Calu3 (cell line): ENCODE data around the gene HPS1. TPM values are rescaled to one million over a fixed set of nuclear protein-coding genes. Genes with fewer than 3 reads are reported as not detected.

ENCODE experiments used
- BruUV-seq: library from RNA; stranded (reverse); fragments of 400-500 nt; replicated peaks from 2 replicates; lab custom pipeline; 2021; lab: Mats Ljungman, UMichigan
- CTCF ChIA-PET: fragments of 300-600 bp; sonication (Branson Sonifier 250); formaldehyde crosslinking; loops from one replicate; lab custom pipeline; 2022; ENCODE audit warnings: antibody characterized with exemption; lab: Charles Lee
- DNase-seq: peaks from one replicate; pipeline ENCODE4 v3.0.0; 2022
- H3K27ac Mint-ChIP-seq: one replicate; pipeline ENCODE4 v1.8.0; 2022; ENCODE audit warnings: mixed read lengths; ENCODE audit not compliant: unreplicated experiment
- H3K27me3 Mint-ChIP-seq: one replicate; pipeline ENCODE4 v1.8.0; 2022; ENCODE audit warnings: mixed read lengths; ENCODE audit not compliant: unreplicated experiment
- H3K36me3 Mint-ChIP-seq: one replicate; pipeline ENCODE4 v1.8.0; 2022; ENCODE audit warnings: mild to moderate bottlenecking, moderate library complexity, mixed read lengths; ENCODE audit not compliant: insufficient read depth, unreplicated experiment
- H3K4me1 Mint-ChIP-seq: one replicate; pipeline ENCODE4 v1.8.0; 2022; ENCODE audit warnings: mild to moderate bottlenecking, low read depth, mixed read lengths; ENCODE audit not compliant: unreplicated experiment
- H3K4me3 Mint-ChIP-seq: one replicate; pipeline ENCODE4 v1.8.0; 2022; ENCODE audit warnings: mild to moderate bottlenecking, low read depth, moderate library complexity, mixed read lengths; ENCODE audit not compliant: unreplicated experiment
- H3K9me3 Mint-ChIP-seq: one replicate; pipeline ENCODE4 v1.8.0; 2022; ENCODE audit warnings: low read depth, mixed read lengths; ENCODE audit not compliant: unreplicated experiment
- CTCF ChIP-seq: fragments of 200-600 bp; IDR thresholded peaks from one replicate; pipeline ENCODE4 v1.8.0; 2022; ENCODE audit warnings: antibody characterized with exemption; ENCODE audit not compliant: unreplicated experiment
- intact Hi-C: fragments of 100-400 bp; cut with micrococcal nuclease; formaldehyde crosslinking; loops from one replicate; pipeline ENCODE4 v1.10.0; 2022; ENCODE audit not compliant: unreplicated experiment
- total RNA-seq: library from RNA; stranded (reverse); gene quantifications from 2 replicates; pipeline ENCODE4 v1.2.3, GENCODE V29; 2022

Gene HPS1
- total RNA-seq, 1 experiment from 2014 or later = 28.1 TPM

GRCh38 chr10:98410135-98410743, 36.5 kb downstream of the HPS1 start:
- BruUV-seq = no TSS peak
- CTCF ChIA-PET = no interaction called here
- no peaks in the 10 kb centered on the region for H3K27me3 Mint-ChIP-seq
- intact Hi-C loops = no loop called here
- no peaks in the 10 kb centered on the region for H3K9me3 Mint-ChIP-seq
- no peak overlapping the region for H3K27ac Mint-ChIP-seq
- H3K4me3 Mint-ChIP-seq = no peak overlapping the region
- TF ChIP-seq CTCF = no peak
- H3K4me1 Mint-ChIP-seq = no peaks in the 10 kb centered on the region
- no peak for DNase-seq
- H3K36me3 Mint-ChIP-seq = peaks cover 6% of the 10 kb centered on the region

- no peak for TF ChIP-seq CTCF
- Mint-ChIP-seq H3K4me1 (no peaks in the 10 kb centered on the region), H3K27me3 (no peaks in the 10 kb centered on the region), H3K27ac (no peak overlapping the region), H3K36me3 (no peaks in the 10 kb centered on the region), H3K4me3 (no peak overlapping the region), H3K9me3 (no peaks in the 10 kb centered on the region)
- BruUV-seq = no TSS peak
- CTCF ChIA-PET = interaction anchor here (0.5 to 0.7 kb wide), 3 partner anchors 46 to 1182 kb away, joined by 3 to 4 read pairs (median 3); no protein-coding TSS in a partner anchor
- no peak for DNase-seq
- intact Hi-C loops = no loop called here
Observed at GRCh38 chr10:98408799-98409198, 37.9 kb downstream of the HPS1 start.

GRCh38 chr10:98407744-98408241, 38.9 kb downstream of the HPS1 start:
- no peaks in the 10 kb centered on the region for H3K9me3 Mint-ChIP-seq
- CTCF ChIA-PET = no interaction called here
- H3K27me3 Mint-ChIP-seq = no peaks in the 10 kb centered on the region
- no peaks in the 10 kb centered on the region for H3K4me1 Mint-ChIP-seq
- no peak overlapping the region for H3K27ac Mint-ChIP-seq
- TF ChIP-seq CTCF = no peak
- intact Hi-C loops = no loop called here
- no peak overlapping the region for H3K4me3 Mint-ChIP-seq
- DNase-seq = no peak
- no TSS peak for BruUV-seq
- H3K36me3 Mint-ChIP-seq = no peaks in the 10 kb centered on the region

GRCh38 chr10:98407017-98407743, 39.6 kb downstream of the HPS1 start:
- no peak overlapping the region for H3K27ac Mint-ChIP-seq
- no peak for DNase-seq
- no peaks in the 10 kb centered on the region for H3K9me3 Mint-ChIP-seq
- no peaks in the 10 kb centered on the region for H3K4me1 Mint-ChIP-seq
- H3K4me3 Mint-ChIP-seq = no peak overlapping the region
- TF ChIP-seq CTCF = no peak
- no peaks in the 10 kb centered on the region for H3K27me3 Mint-ChIP-seq
- no TSS peak for BruUV-seq
- no peaks in the 10 kb centered on the region for H3K36me3 Mint-ChIP-seq
- intact Hi-C loops = no loop called here
- CTCF ChIA-PET = no interaction called here
